ENCODE results near the gene PLEKHF1.
A peak's percentile ranks its signal among the peaks of the same experiment; 100 is the strongest.

Gene PLEKHF1

GRCh38 chr19:29635963-29636362, 29.3 kb upstream of the PLEKHF1 start:
- DNase-seq = no peak

DNA sequence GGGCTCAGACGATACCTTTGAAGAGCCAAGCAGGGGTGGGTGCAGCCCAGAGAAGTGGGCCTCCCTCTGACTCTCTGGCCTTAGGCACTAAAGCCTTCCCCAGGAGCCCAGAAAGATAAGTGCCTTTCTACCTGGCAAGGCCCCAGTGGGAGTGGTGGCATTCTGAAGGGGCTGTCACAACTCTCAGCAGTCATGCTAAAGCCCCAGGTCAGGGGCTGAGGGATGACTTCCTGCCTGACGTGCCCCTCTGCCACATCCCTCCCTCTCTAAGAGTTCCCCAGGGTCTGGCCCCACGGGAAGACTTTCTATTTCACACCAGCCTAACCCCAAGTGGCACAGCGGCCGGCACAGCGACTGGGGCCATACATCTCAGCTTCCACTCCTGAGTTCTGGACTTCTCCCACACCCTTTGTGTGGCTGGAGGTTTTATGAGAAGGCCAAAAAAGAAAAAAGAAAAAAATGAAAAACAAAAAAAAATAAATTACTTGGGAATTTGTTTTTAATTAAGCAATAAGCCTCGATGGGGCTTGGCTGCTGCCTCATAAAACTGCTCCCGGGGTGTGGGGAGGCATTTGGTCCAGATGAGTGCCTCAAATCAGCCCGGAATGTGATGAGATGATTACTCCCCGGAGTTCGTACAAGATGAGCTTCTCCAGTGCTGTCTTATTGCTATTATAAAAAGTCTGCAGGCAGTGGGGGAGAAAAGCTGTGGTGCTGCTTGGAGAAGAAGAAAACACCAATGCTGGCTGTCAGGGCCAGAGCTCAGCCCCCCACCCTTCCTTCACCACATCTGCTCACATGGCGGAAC, 28.5 kb upstream of the PLEKHF1 start:
- no peak for DNase-seq

- DNase-seq = no peak
These were observed 26.2 kb upstream of the PLEKHF1 start for GRCh38 chr19:29639086-29639485.

DNA sequence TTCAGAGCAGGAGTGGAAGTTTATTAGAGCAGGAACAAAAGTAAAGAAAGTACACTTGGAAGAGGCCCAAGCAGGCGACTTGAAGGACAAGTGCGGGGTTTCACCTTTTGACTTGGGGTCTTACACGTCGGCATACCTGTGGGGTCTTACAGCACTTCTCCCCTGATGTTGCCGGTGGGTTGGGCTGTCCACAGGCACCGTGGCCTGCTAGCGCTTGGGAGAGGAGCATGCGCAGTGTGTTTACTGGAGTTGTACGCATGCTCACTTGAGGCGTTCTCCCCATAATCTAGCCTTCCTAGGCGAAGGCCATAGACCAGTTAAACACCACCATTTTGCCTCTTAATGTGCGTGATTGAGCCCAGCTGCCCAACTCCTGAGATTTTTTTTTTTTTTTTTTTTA, 25.0 kb upstream of the PLEKHF1 start:
- DNase-seq = no peak

DNA sequence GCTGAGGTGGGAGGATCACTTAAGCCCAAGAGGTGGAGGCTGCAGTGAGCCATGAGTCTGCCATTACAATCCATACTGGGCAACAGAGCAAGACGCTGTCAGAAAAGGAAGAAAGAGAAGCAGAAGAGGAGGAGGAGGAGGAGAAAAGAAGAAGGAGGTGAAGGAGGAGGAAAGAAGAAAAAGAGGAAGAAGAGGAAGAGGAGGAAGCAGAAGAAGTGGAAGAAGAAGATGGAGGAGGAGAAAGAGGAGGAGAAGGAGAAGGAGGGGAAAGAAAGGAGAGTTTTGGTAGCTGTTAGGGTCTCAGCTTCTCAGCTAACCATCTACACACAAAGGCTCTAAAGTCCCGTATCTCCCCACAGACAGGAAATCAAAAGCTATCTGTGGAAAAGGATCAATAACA, 23.7 kb upstream of the PLEKHF1 start:
- no peak for DNase-seq

GRCh38 chr19:29643361-29643935, 21.8 kb upstream of the PLEKHF1 start:
- no peak for DNase-seq

- DNase-seq = peak; percentile 57 to 65 (median 63)
These were observed 21.1 kb upstream of the PLEKHF1 start for GRCh38 chr19:29644210-29644609.

- DNase-seq = no peak
These were observed 19.8 kb upstream of the PLEKHF1 start for GRCh38 chr19:29645491-29645867.

DNA sequence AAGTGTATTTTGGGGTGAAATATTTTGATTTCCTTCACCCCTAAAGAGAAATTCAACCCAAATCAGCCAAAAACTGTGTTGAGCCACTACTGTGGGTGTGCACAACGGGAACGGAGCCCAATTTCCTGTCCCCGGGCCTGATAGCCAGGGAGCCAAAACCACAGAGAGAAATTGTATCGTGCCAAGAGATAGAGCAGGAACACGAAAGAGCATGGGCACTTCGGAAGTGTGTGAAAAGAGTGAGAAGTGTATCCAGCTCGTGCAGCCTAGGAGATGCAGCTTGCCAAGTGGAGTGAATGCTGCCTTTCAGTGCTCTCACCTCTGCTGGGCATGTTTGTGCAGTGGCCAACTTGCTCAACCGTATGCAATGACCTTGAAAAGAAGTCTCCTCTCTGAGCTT, 19.4 kb upstream of the PLEKHF1 start:
- peak in 2 of 3 donors; percentile 10 to 23 for DNase-seq

GRCh38 chr19:29650772-29651387, 14.4 kb upstream of the PLEKHF1 start:
- no peak for DNase-seq

- no peak for DNase-seq
These were observed 13.5 kb upstream of the PLEKHF1 start for GRCh38 chr19:29651622-29652394.

- DNase-seq = no peak
These were observed 11.9 kb upstream of the PLEKHF1 start for GRCh38 chr19:29653398-29653797.

- no peak for DNase-seq
These were observed 9.5 kb upstream of the PLEKHF1 start for GRCh38 chr19:29655648-29656335.

GRCh38 chr19:29658221-29658991, 6.9 kb upstream of the PLEKHF1 start:
- DNase-seq = no peak

DNA sequence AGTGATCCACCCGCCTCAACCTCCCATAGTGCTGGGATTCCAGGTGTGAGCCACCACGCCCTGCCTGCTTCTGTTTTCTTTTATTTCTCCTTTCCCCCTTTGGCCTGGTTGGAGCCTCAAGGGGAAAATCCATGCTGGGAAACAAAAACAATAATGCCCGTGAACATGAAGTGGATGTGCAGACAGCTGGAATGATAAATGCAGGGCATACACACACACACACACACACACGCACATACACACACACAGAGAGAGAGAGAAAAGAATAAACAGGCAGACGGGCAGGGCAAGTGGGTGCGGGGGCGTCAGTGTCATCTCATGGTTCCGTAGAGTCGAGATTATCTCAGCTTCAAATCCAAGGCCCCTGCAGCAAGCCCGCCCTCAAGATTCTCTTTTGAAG, 4.4 kb upstream of the PLEKHF1 start:
- DNase-seq = no peak

GRCh38 chr19:29662278-29662603, 3.0 kb upstream of the PLEKHF1 start:
- no peak for DNase-seq

GRCh38 chr19:29662604-29663404, 2.5 kb upstream of the PLEKHF1 start:
- DNase-seq = peak; percentile 48 to 66 (median 52)

DNA sequence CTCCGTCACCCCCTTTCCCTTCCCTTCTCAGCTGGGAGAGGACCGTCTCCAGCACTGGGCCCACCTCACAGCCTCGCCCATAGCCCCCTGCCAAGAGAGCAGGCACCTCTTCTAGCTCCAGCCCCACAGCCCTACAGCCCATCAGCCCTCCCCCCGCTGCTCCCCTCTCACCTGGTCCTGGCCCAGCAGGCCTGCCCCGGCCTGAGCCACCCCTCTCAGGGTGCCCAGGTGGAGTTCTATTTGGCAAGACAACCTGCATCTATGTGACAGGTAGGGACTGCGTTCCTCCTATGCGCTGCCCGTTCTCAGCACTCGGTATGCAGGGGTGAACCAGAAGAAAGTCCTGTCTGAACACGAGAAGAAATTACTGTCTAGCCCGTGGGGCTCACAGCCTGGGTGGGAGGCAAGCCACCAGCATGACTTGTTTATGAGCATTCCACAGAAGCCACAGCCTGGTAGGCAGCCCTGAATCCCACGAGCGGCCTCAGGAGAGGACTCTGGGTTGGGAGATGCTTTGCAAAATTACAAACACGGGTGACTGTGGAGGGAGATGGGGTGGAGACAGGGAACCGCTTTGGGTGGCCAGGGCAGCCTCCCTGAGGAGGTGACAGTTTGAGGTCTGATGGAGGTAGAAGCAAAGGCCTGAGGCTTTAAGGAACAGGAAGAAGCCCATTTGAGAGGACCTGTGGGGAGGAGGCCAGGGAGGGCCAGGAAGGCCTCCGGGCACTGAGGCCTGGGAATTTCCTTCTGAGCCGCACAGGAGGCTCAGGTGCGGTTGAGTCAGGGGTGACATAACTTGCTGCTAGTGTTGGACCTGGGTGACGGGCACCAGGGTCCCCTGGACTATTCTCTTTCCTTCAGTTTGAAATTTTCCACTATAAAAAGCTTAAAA, 1.2 kb upstream of the PLEKHF1 start:
- no peak for DNase-seq

DNA sequence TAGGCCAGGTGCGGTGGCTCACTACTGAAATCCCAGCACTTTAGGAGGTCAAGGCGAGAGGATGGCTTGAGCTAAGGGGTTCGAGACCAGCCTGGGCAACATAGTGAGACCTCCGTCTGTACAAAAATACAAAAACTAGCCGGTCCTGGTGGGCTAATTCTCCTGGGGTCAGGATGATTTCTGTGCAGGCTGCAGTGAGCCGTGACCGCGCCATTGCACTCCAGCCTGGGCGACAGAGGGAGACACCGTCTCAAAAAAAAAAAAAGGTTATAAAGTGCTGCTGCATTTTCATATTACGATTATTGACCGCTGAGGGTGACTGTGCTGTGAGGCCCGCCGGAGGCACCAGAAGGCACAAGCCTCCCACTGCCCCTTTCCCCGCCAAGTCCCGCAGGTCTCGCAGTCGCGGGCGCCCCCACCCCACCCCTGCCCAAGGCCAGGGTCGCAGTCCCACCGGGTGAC, 477 bp upstream of the PLEKHF1 start:
- no peak for DNase-seq
